Measurements from ENCODE around the gene PIN1. TPM values are rescaled to one million over a fixed set of nuclear protein-coding genes. Genes with fewer than 3 reads are reported as not detected.

PIN1 gene
- total RNA-seq, 2 donors from 2014 or later, result 111 to 125 TPM

DNA sequence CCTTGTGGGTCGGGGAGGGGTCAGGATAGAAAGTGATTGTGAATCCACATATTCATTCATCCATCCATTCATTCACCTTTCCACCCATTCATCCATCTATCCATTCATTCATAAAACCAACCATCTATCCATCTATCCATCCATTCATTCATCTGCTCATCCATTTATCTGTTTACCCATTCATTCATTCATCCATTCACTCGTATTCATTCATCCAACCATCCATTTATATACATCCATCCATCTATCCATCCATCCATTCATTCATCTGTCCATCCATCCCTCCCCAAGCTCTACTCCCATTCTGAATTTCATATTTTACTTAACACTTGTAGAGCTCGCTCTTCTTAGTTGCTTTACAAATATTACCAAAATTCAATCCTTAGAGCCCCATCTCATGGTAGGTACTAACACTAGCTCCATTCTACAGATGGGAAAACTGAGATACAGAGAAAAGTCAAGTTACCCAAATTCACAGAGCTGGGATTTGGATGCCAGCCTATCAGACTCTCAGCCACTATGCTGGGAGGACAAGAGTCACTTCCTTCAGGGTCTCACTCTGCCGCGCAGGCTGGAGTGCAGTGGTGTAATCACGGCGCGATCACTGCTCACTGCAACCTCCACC, 37.6 kb downstream of the PIN1 start:
- Histone ChIP-seq H3K27me3 (no peaks in the 10 kb centered on the region), H3K4me3 (no peak overlapping the region), H3K4me1 (no peaks in the 10 kb centered on the region), H3K27ac (no peak overlapping the region), H3K36me3 (no peaks in the 10 kb centered on the region), H3K9me3 (peaks cover 0 to 3% of the 10 kb centered on the region in 2 donors)
- no peak for DNase-seq (ENCODE audit: low spot score)
- no peak for TF ChIP-seq CTCF (IDR thresholded peaks at IDR 0.05)

DNA sequence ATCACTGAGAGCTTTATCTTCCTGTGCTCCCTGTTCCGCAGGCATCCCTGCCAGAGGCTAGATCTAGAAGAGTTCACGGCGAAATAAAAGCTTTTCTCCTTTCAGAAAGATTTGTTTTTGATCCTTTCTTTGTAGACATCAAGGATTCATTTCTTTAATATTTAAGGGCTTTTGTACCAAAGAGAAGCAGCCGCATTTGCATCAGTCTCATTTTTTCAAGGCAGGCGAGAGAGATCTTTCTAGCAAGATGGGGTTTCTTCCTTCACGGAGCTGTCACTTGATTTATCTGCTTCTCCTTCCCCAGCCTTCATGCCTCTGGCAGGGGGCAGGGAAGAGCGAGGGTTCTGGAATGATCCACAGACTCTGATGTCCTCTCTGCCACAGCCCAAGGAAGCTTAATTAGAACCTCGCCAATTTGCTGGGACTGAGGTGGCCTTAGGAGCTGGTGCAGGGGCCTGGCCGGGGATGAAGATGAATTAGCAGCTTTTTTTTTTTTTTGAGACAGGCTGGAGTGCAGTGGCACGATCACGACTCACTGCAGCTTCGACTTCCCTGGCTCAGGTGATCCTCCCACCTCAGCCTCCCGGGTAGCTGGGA, 40.0 kb downstream of the PIN1 start:
- no peak for DNase-seq (ENCODE audit: low spot score)
- no peaks in the 10 kb centered on the region for H3K27me3 ChIP-seq
- peaks cover 0 to 6% of the 10 kb centered on the region in 2 donors for H3K9me3 ChIP-seq
- H3K4me1 ChIP-seq, result no peaks in the 10 kb centered on the region
- H3K27ac ChIP-seq, result no peak overlapping the region
- H3K4me3 ChIP-seq, result no peak overlapping the region
- no peak for TF ChIP-seq CTCF (IDR thresholded peaks at IDR 0.05)
- no peaks in the 10 kb centered on the region for H3K36me3 ChIP-seq

DNA sequence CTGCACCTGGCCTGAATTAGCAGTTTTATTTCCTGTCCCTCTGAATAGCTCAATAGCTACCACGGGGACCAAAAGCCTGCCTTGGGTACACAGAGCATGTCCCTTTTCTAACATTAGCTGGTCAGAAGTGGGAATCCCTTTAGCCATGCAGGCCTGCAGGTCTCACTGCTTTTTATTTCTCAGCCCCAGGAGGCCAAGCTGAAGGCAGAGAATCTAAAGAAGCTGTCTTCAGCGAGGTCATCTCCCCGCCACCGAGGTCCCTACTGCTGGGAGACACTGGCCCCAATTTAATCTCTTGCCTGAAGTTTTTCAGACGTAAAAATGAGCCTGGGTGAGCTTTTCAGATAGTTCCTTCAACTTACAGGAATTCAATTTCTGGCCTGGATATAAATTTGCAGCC, 40.7 kb downstream of the PIN1 start:
- DNase-seq (ENCODE audit: low spot score), result no peak
- H3K27ac ChIP-seq, result no peak overlapping the region
- no peak for TF ChIP-seq CTCF (IDR thresholded peaks at IDR 0.05)
- H3K27me3 ChIP-seq, result no peaks in the 10 kb centered on the region
- peaks cover 0 to 6% of the 10 kb centered on the region in 2 donors for H3K9me3 ChIP-seq
- no peak overlapping the region for H3K4me3 ChIP-seq
- no peaks in the 10 kb centered on the region for H3K4me1 ChIP-seq
- no peaks in the 10 kb centered on the region for H3K36me3 ChIP-seq

DNA sequence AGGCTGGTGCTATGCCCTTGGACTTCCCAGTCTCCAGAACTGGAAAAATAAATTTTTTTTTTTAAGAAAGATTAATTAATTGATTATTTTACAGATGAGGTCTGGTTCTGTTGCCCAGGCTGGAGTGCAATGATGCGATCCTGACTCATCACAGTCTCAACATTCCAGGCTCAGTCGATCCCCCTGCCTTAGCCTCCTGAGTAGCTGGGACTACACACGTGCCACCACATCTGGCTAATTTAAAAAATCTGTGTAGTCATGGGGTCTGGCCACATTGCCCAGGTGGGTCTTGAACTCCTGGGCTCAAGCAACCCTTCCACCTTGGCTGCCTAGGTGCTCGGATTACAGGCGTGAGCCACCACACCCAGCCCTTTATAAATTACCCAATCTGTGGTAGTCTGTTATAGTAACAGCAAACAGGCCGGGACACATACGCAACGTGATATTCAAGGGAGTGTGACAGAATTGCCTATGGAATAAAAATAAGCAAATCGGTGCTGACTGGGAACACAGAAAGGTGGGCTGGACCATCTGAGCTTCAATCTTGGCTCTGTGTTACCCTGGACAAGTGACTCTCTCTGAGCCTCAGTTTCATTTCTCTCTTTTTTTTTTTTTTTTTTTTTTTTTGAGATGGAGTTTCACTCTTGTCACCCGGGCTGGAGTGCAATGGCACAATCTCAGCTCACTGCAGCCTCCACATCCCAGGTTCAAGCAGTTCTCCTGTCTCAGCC, 42.8 kb downstream of the PIN1 start:
- H3K27me3 ChIP-seq, result no peaks in the 10 kb centered on the region
- DNase-seq (ENCODE audit: low spot score), result no peak

DNA sequence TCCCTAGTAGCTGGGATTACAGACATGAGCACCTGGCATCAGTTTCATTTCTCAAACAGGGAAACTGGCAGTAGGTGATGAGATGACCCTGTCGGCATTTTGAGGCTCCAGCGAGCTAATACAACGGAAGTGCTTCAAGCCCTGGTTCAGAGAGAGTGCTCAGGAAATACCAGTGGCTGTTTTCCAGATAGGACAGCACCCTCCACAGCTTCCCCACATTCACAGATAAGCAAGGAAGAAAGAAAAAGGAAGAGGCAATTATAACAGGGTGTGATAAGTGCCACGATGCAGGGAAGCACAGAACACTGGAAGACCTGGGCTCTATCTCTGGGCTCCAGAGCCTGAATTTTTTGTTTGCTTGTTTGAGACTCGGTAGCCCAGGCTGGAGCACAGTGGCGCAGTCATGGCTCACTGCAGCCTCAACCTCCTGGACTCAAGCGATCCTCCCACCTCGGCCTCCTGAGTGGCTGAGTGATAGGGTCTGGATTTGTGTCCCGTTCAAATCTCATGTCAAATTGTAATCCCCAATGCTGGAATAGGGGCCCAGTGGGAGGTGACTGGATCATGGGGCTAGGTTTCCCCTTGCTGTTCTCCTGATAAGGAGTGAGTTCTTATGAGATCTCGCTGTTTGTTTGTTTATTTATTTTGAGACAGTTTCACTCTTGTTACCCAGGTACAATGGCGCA, 43.5 kb downstream of the PIN1 start:
- Histone ChIP-seq H3K27me3 (no peaks in the 10 kb centered on the region), H3K4me3 (no peak overlapping the region)

More for the DNA sequence above, 42.8 kb downstream of the PIN1 start:
- Histone ChIP-seq H3K9me3 (peaks cover 0 to 6% of the 10 kb centered on the region in 2 donors), H3K4me1 (no peaks in the 10 kb centered on the region), H3K36me3 (no peaks in the 10 kb centered on the region), H3K4me3 (no peak overlapping the region), H3K27ac (no peak overlapping the region)
- no peak for TF ChIP-seq CTCF (IDR thresholded peaks at IDR 0.05)

More for the DNA sequence above, 43.5 kb downstream of the PIN1 start:
- H3K4me1 ChIP-seq, result no peaks in the 10 kb centered on the region
- no peaks in the 10 kb centered on the region for H3K36me3 ChIP-seq
- TF ChIP-seq CTCF (IDR thresholded peaks at IDR 0.05), result no peak
- H3K27ac ChIP-seq, result no peak overlapping the region
- no peak for DNase-seq (ENCODE audit: low spot score)
- H3K9me3 ChIP-seq, result peaks cover 0 to 6% of the 10 kb centered on the region in 2 donors

All from right atrium auricular region (tissue), 2 donors.